HG03460 (cell line): ENCODE measurements around the gene UNC119B.

Source experiments
- ATAC-seq: cut with Tn5 transposase; IDR thresholded peaks from one replicate; pipeline ENCODE4 v1.9.1; 2021; ENCODE audit not compliant: unreplicated experiment

UNC119B gene

DNA sequence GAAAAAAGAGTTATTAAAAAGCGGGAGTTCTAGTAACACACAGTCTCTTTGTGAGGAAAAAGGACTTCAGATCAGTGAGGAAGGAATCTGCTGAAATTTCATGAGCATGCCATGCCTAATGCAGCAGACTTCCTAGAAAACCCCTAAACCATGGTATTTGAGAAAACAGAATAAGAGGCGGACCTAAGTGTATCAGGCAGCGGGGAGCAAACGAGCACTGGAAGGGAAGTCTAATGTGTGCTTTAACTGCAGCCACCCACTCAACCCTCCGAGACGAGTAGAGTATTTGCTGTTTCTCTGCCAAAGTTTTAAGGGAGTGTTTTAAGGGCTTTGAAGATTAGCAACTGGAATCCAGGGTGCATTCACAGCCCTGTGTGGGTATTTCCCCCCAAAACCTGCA lies 51.8 kb downstream of the UNC119B start:
- no peak for ATAC-seq

DNA sequence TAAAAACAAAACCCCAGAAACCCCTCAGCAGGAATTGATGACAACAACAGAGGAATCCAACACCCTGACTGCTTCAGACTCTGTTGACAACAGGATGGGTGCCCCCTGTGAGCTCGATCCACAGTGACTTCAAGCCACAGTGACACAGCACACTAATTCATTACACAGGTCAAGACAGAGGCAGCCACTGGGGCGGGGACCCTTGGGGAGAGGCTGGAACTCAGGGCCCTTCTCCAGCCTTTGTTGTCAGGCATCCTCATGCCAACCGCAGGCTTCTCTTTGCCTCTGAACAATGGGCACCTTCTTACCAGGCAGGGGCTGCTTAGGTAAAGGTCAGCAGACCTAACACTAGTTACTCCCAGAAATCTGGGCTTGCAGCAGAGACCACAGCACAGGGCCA lies 53.0 kb downstream of the UNC119B start:
- no peak for ATAC-seq

DNA sequence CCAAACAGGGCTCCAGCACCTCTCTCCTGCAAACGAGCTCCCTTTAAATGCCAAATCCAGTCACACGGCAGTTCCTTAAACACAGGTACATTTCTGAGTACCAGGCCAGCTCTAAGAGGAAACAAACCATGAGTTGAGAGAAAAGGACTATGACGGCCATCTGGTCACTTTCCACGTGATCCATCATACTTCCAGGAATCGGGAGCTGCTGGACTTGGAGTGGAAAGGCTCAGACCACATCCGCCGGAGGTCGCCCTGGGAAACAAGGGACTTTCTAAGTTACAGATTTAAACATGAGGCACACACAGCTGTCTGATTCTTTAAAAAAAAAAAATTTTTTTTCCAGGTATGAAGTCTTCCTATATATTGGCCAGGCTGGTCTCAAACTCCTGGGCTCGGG lies 54.6 kb downstream of the UNC119B start:
- no peak for ATAC-seq

DNA sequence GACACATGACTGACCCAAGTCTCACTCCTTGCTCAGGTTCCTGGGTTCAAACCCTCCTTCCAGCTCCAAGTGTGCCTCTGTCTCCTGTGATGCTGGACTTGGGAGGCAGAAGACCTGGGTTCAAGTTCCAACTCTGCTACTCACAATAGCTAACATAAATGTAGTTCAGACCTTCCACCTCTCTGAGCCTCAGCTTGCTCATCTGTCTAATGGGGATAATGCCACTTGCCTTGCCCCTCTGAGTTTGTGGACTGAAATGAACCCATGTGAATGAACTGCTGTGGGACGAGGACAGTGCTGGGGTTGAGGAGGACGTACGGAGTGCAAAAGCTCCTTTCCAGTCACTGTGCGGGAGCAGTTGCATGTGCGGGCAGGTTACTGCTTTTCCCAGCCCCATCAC lies 56.3 kb downstream of the UNC119B start:
- ATAC-seq: no peak

DNA sequence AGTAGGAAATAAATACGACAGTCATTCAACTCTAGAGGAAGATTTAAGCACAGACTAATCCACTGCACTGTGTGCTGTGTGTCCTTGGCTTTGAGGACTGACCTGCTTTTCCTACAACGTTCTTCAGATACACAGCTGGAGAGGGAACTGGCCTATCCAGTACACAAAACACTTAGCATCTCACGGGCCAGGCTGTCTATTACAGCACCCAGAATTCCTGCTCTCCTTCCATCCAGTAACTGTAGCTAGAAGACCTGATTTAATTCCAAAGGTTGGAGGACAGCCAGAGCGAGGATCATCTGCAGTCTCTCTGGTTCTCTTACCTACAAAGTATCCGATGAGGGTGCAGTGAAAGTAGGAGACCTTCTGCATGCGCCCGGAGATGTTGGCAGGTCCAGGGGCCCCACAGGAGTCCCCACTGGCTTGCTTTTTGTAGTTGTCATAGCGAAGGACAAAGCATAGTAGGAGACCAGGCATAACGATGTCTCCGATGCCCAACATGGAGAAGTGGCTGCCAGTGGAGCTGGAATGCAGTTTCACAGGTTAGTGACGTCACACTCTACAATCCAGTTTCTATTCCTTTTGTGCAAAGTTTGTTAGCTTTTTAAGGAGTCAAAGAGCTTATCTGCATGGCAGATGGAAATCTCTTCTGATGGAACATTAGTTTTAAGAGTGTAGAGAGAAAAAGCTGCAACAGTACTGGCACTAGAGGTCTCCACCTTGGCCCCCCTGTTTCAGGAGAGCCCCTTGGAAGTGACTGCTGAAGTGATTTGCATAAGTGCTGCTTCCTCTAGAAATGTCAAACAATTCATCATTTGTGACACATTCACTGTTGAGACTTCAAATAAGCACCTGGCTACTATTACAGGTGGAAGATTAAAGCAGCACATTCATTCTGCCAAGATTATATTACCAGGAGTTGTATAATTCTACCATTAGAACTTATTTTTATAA lies 57.1 kb downstream of the UNC119B start:
- ATAC-seq: no peak

DNA sequence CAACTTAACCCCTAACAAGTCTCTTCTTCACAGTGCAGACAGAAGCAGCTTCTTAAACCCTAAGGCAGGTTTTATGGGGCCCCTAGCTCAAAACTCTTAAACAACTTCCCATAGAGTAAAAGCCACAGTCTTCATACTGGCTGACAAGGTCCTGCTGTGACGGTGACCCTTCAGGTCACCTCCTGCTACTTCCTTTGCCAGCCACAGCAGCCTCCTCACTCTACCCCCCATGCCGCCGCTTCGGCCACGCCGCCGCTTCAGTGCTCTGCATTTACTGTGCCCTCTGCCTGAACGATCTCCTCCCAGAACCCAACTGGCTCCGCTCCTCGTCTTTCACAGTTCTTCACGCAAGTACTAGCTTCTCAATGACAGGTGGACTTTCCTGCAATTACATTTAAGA lies 60.8 kb downstream of the UNC119B start:
- no peak for ATAC-seq
